ENCODE data around the gene IRX4.

- no peak for TF ChIP-seq SMC3 (IDR thresholded peaks at IDR 0.05; ENCODE audit: low read depth, low read length)
- no peak for TF ChIP-seq CTCF (IDR thresholded peaks at IDR 0.05)
- TF ChIP-seq USF2 (IDR thresholded peaks at IDR 0.05; ENCODE audit: borderline replicate concordance, low read depth, low read length) = no peak
- TF ChIP-seq POLR2AphosphoS5 (IDR thresholded peaks at IDR 0.05; ENCODE audit: low read depth, low read length) = no peak
- no peak for TF ChIP-seq YY1 (IDR thresholded peaks at IDR 0.05; ENCODE audit: low read depth)
- no peak for TF ChIP-seq NFIC (IDR thresholded peaks at IDR 0.05; ENCODE audit: borderline replicate concordance)
- TF ChIP-seq REST (IDR thresholded peaks at IDR 0.05; ENCODE audit: low read depth, low read length) = no peak
- no peak for TF ChIP-seq ZBTB33 (IDR thresholded peaks at IDR 0.05; ENCODE audit: borderline replicate concordance, low read depth)
- no peak for TF ChIP-seq MAX (IDR thresholded peaks at IDR 0.05; ENCODE audit: low read depth)
- no peak for TF ChIP-seq JUND (IDR thresholded peaks at IDR 0.05)
- no peak for TF ChIP-seq TEAD4 (IDR thresholded peaks at IDR 0.05; ENCODE audit: borderline replicate concordance, insufficient read depth)
- no peak for TF ChIP-seq RXRA (IDR thresholded peaks at IDR 0.05; ENCODE audit: borderline replicate concordance, low read depth)
Measured at GRCh38 chr5:1873243-1873959, 9.3 kb downstream of the IRX4 start.

Data from SK-N-SH (cell line).